ENCODE data around the gene TGFB1I1.
"Not testable (repeated sequence)": the region's sequence is repeated elsewhere in the genome, so short reads cannot be mapped to it uniquely, and the experiment has no call there.

TGFB1I1 gene

GRCh38 chr16:31471875-31472708 lies at the start of gene TGFB1I1:
Gene TGFB1I1, plus strand, starts transcription at chr16:31472152. Its CDS starts 37 bp downstream, at chr16:31472189.
- peak; percentile 8 to 15 for DNase-seq

GRCh38 chr16:31423241-31423640 lies 48.7 kb upstream of the TGFB1I1 start:
- DNase-seq = no peak

- DNase-seq = no peak
Measured at GRCh38 chr16:31423801-31424200, 48.2 kb upstream of the TGFB1I1 start.

GRCh38 chr16:31427441-31428278 lies 44.3 kb upstream of the TGFB1I1 start:
- DNase-seq = peak in 1 of 2 donors; percentile 30

- no peak for DNase-seq
Measured at GRCh38 chr16:31428279-31428597, 43.7 kb upstream of the TGFB1I1 start, which contains the start of gene COX6A2. Gene COX6A2, minus strand, starts transcription at chr16:31428360. Its CDS starts 35 bp downstream, at chr16:31428325.

GRCh38 chr16:31428638-31429247 lies 43.2 kb upstream of the TGFB1I1 start:
- DNase-seq = no peak

GRCh38 chr16:31429314-31429713 lies 42.6 kb upstream of the TGFB1I1 start:
- DNase-seq = no peak

- DNase-seq = no peak
Measured at GRCh38 chr16:31429796-31430195, 42.2 kb upstream of the TGFB1I1 start.

- DNase-seq = no peak
Measured at GRCh38 chr16:31430380-31431052, 41.4 kb upstream of the TGFB1I1 start.

GRCh38 chr16:31435341-31436220 lies 36.4 kb upstream of the TGFB1I1 start:
- DNase-seq = no peak

GRCh38 chr16:31436221-31437045 lies 35.5 kb upstream of the TGFB1I1 start:
- DNase-seq = no peak

- DNase-seq = no peak
Measured at GRCh38 chr16:31438414-31438813, 33.5 kb upstream of the TGFB1I1 start.

GRCh38 chr16:31439023-31439422 lies 32.9 kb upstream of the TGFB1I1 start:
- DNase-seq = not testable (repeated sequence)

- DNase-seq = no peak
Measured at GRCh38 chr16:31439519-31439918, 32.4 kb upstream of the TGFB1I1 start.

GRCh38 chr16:31440516-31441184 lies 31.3 kb upstream of the TGFB1I1 start:
- no peak for DNase-seq

- DNase-seq = no peak
Measured at GRCh38 chr16:31441956-31442355, 30.0 kb upstream of the TGFB1I1 start.

- DNase-seq = not testable (repeated sequence)
Measured at GRCh38 chr16:31445931-31446330, 26.0 kb upstream of the TGFB1I1 start.

- no peak for DNase-seq
Measured at GRCh38 chr16:31451201-31451600, 20.8 kb upstream of the TGFB1I1 start.

- no peak for DNase-seq
Measured at GRCh38 chr16:31451681-31452351, 20.1 kb upstream of the TGFB1I1 start.

GRCh38 chr16:31452631-31453106 lies 19.3 kb upstream of the TGFB1I1 start:
- no peak for DNase-seq

Data from bone marrow (tissue), 2 donors.